Ramos (cell line): ENCODE measurements around the gene TK2.
"Not testable (repeated sequence)": the region's sequence is repeated elsewhere in the genome, so short reads cannot be mapped to it uniquely, and the experiment has no call there.

Experiments used
- in situ Hi-C: fragments of 300-500 bp; cut with MboI; formaldehyde crosslinking; loops from one replicate; pipeline ENCODE4 v1.14.3; 2022; ENCODE audit warnings: low sequenced_read_pairs; ENCODE audit not compliant: unreplicated experiment

The TK2 gene

DNA sequence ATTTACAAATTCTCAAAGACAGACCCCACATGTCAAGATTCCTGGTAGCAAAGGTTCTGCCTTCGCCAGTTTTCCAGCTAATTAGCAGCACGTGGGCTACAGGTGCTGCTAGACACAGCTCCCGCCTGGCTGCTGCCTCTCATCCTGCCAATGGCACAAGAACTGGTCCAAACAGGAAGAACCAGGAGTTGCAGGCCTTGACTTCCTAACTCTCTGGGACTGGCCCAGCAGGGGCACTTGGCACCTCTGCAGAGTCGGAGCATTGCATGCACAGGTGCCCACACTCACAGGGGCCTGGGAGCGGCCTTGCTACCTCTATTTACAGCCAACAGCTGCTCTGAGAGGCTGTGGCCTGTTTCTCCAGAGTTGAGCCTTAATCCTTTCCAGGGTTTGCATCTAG is 39.6 kb downstream of the TK2 start:
- in situ Hi-C loops = no loop called here

DNA sequence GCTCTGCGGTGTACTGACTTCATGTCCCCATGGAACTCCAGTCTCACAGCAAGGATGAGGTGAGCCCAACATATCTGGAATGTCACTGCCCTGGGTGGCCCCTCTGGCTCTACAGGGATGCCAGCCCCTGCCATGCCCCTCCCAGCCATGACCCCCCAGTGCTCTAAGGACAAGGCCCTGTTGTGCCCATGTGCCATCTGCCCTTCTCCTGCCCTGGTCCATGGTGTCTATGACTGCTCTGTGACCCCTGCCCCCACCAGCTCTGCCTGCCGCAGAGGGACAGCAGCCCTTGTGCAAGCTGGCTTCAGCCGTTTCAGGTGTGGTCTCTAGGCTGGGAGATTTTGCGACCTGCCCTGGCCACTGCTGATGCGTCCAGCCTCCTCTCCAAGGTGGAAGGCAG is 40.3 kb downstream of the TK2 start:
- in situ Hi-C loops = no loop called here

DNA sequence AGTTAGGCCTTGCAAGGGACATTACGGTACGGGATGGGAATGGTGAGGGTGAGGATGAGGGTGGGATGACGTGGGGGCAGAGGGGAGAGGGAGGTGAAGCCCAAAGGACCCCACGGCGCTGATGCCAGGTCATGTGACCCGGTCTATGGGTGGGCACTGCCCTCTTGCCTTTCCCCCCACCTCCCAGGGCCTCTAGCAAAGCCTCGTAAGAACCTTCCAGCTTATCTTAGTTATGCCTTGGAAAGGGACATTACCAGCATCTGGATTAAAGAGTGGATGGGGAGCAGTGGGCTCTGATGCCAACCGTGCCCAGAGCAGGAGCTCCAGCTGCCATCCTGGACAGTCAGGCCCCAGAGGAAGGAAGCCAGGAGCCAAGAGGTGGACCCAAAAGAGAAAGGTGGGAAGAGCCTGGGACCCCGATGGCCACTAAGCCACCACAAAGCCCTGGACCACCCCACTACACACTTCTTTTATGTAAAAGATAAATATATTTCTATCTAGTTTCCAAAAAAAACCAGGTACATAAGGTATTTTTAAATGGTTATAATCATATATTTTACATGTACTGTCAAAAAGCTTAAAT is 40.9 kb downstream of the TK2 start:
- in situ Hi-C loops = no loop called here

GRCh38 chr16:66508248-66508913 is 41.5 kb downstream of the TK2 start:
- in situ Hi-C loops = no loop called here

DNA sequence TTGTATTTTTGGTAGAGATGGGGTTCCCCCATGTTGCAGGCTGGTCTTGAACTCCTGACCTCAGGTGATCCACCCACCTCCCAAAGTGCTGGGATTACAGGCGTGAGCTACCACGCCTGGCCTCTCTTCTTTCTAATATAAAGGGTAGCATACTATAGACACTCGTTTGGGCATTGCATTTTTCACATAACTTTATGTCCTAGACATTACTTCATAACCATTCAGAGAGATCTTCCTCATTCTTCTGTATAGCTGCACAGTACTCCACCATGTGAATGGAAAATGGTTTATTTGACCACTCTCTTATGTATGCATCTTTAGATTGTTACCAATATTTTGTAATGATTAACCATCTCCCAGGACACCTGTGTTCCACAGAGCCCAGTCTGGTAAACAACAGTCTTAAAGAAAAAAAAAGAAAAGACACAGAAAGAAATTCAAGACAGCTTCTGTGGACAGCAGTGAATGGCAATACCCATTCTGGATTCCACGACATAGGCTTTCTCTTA is 42.1 kb downstream of the TK2 start:
- in situ Hi-C loops = no loop called here

DNA sequence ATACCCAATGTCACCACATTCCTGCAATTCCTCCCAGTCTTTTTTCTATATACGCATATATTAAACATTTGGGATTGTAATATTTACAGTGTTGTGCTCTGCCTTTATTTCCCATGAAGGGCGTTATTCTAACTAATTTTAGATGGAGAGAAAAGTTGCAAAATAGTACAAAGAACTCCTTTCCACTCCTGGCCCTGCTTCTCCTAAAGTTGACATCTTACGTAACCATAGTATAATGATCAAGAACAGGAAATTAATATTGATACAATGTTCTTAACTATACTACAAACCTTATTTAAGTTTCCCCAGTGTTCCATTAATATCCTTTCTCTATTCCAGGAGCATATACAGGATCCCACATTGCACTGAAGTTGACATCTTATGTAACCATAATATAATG is 46.3 kb downstream of the TK2 start:
- in situ Hi-C loops = no loop called here

GRCh38 chr16:66503030-66503429 is 46.9 kb downstream of the TK2 start:
- in situ Hi-C loops = no loop called here

GRCh38 chr16:66502020-66502913 is 47.7 kb downstream of the TK2 start:
- in situ Hi-C loops = no loop called here

- in situ Hi-C loops = not testable (repeated sequence)
These were observed 48.4 kb downstream of the TK2 start for GRCh38 chr16:66501563-66501962.

- in situ Hi-C loops = not testable (repeated sequence)
These were observed 52.0 kb downstream of the TK2 start for GRCh38 chr16:66497921-66498320.

DNA sequence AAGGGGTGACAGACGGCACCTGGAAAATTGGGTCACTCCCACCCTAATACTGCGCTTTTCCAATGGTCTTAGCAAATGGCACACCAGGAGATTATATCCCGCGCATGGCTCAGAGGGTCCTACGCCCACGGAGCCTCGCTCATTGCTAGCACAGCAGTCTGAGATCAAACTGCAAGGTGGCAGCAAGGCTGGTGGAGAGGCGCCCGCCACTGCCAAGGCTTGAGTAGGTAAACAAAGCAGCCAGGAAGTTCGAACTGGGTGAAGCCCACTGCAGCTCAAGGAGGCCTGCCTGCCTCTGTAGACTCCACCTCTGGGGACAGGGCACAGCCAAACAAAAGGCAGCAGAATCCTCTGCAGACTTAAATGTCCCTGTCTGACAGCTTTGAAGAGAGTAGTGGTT is 53.7 kb downstream of the TK2 start:
- in situ Hi-C loops = not testable (repeated sequence)

GRCh38 chr16:66495440-66495839 is 54.5 kb downstream of the TK2 start:
- in situ Hi-C loops = no loop called here

DNA sequence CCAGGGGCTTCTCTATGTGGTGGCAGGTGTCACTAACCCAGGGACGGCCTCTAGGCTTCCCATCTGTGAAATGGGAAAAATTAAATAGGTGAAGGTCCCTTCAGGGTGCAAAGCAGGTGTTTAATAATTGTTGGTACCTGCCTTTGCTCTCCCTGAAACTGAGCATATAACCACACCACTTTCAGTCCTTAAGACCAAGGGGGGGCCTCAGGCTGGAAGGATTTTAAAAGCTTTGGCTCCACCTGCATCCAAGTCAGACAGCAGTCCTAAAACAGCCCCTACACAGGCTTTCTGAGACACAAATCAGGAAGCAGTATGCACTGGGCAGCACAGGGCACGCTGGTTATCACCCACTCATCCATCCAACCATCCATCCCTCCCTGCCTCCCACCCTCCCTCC is 55.0 kb downstream of the TK2 start:
- in situ Hi-C loops = no loop called here

DNA sequence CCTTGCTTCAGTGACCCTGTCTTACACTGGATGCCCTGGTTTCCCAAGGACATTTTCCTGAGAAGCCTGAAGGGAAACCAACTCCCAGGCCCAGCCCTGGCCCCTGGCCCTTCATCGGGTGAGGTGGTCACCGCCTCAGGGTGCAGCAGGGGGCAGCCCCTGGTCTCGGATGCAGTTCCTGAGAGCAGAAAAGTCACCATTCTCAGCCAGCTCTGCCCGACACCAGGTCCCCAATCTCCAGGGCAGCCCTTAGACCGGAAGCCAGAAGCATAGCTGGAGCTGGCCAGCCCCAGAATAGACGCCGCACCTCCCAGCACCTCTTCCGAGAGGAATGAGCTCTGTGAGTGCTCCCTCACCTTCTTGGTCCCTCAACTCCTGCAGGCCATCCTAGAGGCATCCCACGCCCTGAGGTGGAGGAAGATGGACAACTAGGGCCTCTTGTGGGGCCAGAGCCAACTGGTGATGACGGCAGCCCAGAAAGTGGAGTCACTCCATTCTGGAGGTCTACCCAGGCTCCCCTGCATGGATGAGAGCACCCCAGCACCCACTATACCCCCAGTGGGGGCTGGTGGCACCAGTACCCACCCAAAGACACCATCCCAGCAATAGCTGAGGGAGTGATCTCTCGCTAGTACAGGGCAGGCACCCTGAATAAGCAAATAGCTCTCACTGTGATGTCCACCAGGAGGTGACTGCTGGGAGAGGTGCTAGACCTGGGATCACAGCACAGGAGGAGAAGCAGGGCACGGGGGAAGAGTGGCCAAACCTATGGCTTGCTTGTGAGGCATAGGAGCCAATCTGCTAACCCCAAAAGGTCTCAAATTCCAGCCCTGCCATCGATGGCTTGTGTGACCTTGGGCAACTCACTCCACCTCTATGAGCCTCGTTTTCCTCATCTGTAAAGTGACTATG is 56.2 kb downstream of the TK2 start:
- in situ Hi-C loops = no loop called here

DNA sequence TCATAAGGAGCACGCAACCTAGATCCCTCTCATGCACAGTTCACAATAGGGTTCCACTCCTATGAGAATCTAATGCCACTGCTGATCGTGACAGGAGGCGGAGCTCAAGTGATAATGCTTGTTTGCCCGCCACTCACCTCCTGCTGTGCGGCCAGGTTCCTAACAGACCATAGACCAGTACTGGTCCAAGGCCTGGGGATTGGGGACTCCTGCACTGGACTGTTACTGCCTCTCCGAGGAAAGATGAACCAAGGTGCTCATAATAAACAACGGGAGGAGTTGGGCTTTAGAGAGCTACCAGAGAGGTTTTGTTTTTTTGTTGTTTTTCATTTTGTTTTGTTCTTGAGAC is 58.2 kb downstream of the TK2 start:
- in situ Hi-C loops = no loop called here

GRCh38 chr16:66490774-66491715 is 58.9 kb downstream of the TK2 start:
- in situ Hi-C loops = no loop called here

DNA sequence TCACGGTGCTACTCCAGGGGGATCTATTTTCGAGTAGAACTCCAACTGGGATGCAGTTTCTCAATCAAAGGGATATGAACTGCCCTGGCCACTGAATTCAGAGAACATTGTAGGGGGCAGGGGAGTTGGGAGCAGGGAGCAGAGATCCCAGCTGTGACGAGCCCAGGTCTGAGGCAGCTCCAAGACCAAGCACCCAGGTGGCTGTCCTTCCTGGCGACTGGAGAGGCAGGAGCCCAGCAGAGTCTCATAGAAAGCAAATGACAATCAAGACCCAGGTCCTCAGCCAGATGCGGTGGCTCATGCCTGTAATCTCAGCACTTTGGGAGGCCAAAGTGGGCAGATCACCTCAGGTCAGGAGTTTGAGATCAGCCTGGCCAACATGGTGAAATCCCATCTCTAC is 60.1 kb downstream of the TK2 start:
- in situ Hi-C loops = no loop called here

GRCh38 chr16:66489385-66489784 is 60.5 kb downstream of the TK2 start:
- in situ Hi-C loops = no loop called here

DNA sequence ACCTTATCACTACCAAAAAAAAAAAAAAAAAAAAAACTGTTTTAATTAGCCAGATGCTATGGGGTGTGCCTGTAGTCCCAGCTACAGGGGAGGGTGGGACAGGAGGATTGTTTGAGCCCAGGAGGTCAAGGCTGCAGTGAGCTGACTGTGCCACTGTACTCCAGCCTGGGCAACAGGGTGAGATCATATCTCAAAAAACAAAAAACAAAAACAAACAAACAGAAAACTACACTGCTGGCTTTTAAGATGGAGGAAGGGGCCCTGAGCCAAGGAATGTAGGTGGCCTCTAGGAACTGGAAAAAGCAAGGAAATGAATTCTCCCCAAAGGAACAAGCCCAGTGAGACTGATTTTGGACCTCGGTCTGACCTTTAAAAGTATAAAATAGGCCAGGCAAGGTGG is 61.4 kb downstream of the TK2 start:
- in situ Hi-C loops = no loop called here
